Measurements from ENCODE around the gene PRKAR1A.

PRKAR1A gene

GRCh38 chr17:68541816-68542215 lies 29.6 kb downstream of the PRKAR1A start:
- TF ChIP-seq CTCF (IDR thresholded peaks at IDR 0.05) = no peak
- H3K36me3 Mint-ChIP-seq (ENCODE audit: low read depth) = peaks cover 44% of the 10 kb centered on the region
- no peak overlapping the region for H3K27ac Mint-ChIP-seq
- H3K27me3 Mint-ChIP-seq (ENCODE audit: low read depth, poor library complexity) = no peaks in the 10 kb centered on the region
- no peak for DNase-seq
- peaks cover 7% of the 10 kb centered on the region for H3K9me3 Mint-ChIP-seq
- no peak overlapping the region for H3K4me3 Mint-ChIP-seq
- H3K4me1 Mint-ChIP-seq = no peaks in the 10 kb centered on the region

GRCh38 chr17:68542698-68543463 lies 30.7 kb downstream of the PRKAR1A start:
- Mint-ChIP-seq H3K27ac (no peak overlapping the region), H3K4me3 (no peak overlapping the region), H3K27me3 (ENCODE audit: low read depth, poor library complexity) (no peaks in the 10 kb centered on the region), H3K4me1 (no peaks in the 10 kb centered on the region), H3K9me3 (peaks cover 15% of the 10 kb centered on the region), H3K36me3 (ENCODE audit: low read depth) (peaks cover 49% of the 10 kb centered on the region)
- DNase-seq = no peak
- no peak for TF ChIP-seq CTCF (IDR thresholded peaks at IDR 0.05)

- DNase-seq = no peak
- Mint-ChIP-seq H3K4me3 (no peak overlapping the region), H3K9me3 (peaks cover 16% of the 10 kb centered on the region), H3K27me3 (ENCODE audit: low read depth, poor library complexity) (no peaks in the 10 kb centered on the region), H3K4me1 (no peaks in the 10 kb centered on the region), H3K27ac (no peak overlapping the region), H3K36me3 (ENCODE audit: low read depth) (peaks cover 45% of the 10 kb centered on the region)
- no peak for TF ChIP-seq CTCF (IDR thresholded peaks at IDR 0.05)
Measured at GRCh38 chr17:68544111-68544915, 32.1 kb downstream of the PRKAR1A start.

- H3K4me3 Mint-ChIP-seq = no peak overlapping the region
- peaks cover 4% of the 10 kb centered on the region for H3K9me3 Mint-ChIP-seq
- no peak for DNase-seq
- H3K36me3 Mint-ChIP-seq (ENCODE audit: low read depth) = peaks cover 5% of the 10 kb centered on the region
- H3K27me3 Mint-ChIP-seq (ENCODE audit: low read depth, poor library complexity) = peaks cover 12% of the 10 kb centered on the region
- peaks cover 22% of the 10 kb centered on the region for H3K4me1 Mint-ChIP-seq
- H3K27ac Mint-ChIP-seq = no peak overlapping the region
- TF ChIP-seq CTCF (IDR thresholded peaks at IDR 0.05) = no peak
Measured at GRCh38 chr17:68556551-68556950, 44.3 kb downstream of the PRKAR1A start.

- TF ChIP-seq CTCF (IDR thresholded peaks at IDR 0.05) = no peak
- Mint-ChIP-seq H3K9me3 (no peaks in the 10 kb centered on the region), H3K4me1 (peaks cover 22% of the 10 kb centered on the region)
Measured at GRCh38 chr17:68559316-68559715, 47.1 kb downstream of the PRKAR1A start.

More at GRCh38 chr17:68559316-68559715, 47.1 kb downstream of the PRKAR1A start:
- H3K27ac Mint-ChIP-seq = no peak overlapping the region
- DNase-seq = no peak
- no peaks in the 10 kb centered on the region for H3K36me3 Mint-ChIP-seq (ENCODE audit: low read depth)
- H3K27me3 Mint-ChIP-seq (ENCODE audit: low read depth, poor library complexity) = peaks cover 13% of the 10 kb centered on the region
- no peak overlapping the region for H3K4me3 Mint-ChIP-seq
